Esophagus muscularis mucosa (tissue), 3 donors: Measurements from ENCODE around the gene ECPAS.

Source experiments
- POLR2A ChIP-seq: fragments of 450-650 bp; IDR thresholded peaks from one replicate; pipeline ENCODE4 v1.6.1; 2017; ENCODE audit warnings: antibody characterized with exemption, moderate library complexity, mild to moderate bottlenecking, low read depth
- TF ChIP-seq, protein P1 (sequence below), 3 experiments: fragments of 200-600 bp in 2 of 3; fragments of 450-650 bp in 1 of 3; sonication (generic) in 2 of 3; IDR thresholded peaks; one replicate each; pipeline ENCODE4 v1.5.1; 2017 to 2019; ENCODE audit warnings: antibody characterized with exemption in 3 of 3, mild to moderate bottlenecking in 2 of 3, moderate library complexity in 1 of 3

DNA sequence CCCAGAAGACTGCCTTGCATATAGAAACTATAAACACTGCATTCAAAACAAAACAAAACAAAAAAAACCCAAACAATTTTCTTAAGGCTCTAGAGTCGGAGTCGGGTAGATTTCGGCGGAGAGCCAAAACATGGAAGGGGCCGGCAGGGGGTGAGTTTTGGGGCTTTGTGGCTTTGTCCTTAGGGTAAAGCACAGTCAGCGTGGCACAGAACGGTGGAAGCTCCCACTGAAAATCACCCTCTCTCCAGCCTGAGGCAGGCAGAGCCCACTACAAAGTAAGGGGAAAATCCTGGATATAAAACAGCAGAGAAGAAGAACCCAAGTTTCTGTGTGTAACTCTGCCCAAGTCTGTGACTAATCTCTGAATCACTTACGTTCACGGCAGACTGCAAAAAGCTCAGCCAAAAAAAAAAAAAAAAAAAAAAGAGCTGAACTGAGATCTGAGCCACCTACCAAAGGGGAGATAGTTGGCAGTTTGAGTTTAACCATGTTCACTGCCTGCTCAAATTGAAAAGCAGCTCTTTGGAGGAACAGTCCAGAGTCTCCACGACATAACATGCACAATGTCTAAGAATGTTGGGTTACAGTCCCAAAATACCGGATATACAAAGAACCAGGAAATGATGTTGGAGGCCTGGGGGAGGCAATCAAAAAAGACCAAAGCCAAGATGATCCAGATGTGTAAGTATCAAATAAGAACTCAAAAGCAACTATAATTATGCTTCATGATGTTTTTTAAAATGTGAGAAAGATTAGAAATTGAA is 127.5 kb downstream of the ECPAS start:
- no peak for TF ChIP-seq POLR2A
- TF ChIP-seq, protein P1, sequence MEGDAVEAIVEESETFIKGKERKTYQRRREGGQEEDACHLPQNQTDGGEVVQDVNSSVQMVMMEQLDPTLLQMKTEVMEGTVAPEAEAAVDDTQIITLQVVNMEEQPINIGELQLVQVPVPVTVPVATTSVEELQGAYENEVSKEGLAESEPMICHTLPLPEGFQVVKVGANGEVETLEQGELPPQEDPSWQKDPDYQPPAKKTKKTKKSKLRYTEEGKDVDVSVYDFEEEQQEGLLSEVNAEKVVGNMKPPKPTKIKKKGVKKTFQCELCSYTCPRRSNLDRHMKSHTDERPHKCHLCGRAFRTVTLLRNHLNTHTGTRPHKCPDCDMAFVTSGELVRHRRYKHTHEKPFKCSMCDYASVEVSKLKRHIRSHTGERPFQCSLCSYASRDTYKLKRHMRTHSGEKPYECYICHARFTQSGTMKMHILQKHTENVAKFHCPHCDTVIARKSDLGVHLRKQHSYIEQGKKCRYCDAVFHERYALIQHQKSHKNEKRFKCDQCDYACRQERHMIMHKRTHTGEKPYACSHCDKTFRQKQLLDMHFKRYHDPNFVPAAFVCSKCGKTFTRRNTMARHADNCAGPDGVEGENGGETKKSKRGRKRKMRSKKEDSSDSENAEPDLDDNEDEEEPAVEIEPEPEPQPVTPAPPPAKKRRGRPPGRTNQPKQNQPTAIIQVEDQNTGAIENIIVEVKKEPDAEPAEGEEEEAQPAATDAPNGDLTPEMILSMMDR (IDR thresholded peaks at IDR 0.05): no peak
